ENCODE data around the gene PNMA8C.
A peak's percentile ranks its signal among the peaks of the same experiment; 100 is the strongest.

PNMA8C gene

GRCh38 chr19:46428239-46429135 is at the start of gene PNMA8C:
Gene PNMA8C (minus strand): TSS chr19:46428936. CDS start chr19:46428359, 577 bp downstream.
- TF ChIP-seq POLR2AphosphoS5 (IDR thresholded peaks at IDR 0.05; ENCODE audit: borderline replicate concordance, low read depth, low read length) (no peak), FOXP2 (optimal IDR thresholded peaks at IDR 0.05; ENCODE audit: control extremely low read depth, extremely low read length, insufficient read depth) (no peak), EZH2 (IDR thresholded peaks at IDR 0.05) (no peak)
- H3K9ac ChIP-seq (ENCODE audit: insufficient read length), result no peak within 1 kb of the TSS
- peak within 1 kb of the TSS; percentile 98 for H3K27ac ChIP-seq
- peak within 1 kb of the TSS; percentile 57 for H3K4me3 ChIP-seq
- no peak for DNase-seq (ENCODE audit: low read depth, low spot score)
- H3K36me3 ChIP-seq (ENCODE audit: insufficient read depth, low read length), result no peaks in the 10 kb centered on the region
- H3K9me3 ChIP-seq (ENCODE audit: low read depth, low read length), result no peaks in the 10 kb centered on the region

GRCh38 chr19:46475986-46476385 is 47.2 kb upstream of the PNMA8C start:
- H3K9ac ChIP-seq (ENCODE audit: insufficient read length), result no peak overlapping the region
- DNase-seq (ENCODE audit: low read depth, low spot score), result no peak

GRCh38 chr19:46474211-46474610 is 45.5 kb upstream of the PNMA8C start:
- no peaks in the 10 kb centered on the region for H3K9me3 ChIP-seq (ENCODE audit: low read depth, low read length)
- no peak for DNase-seq (ENCODE audit: low read depth, low spot score)

More at GRCh38 chr19:46475986-46476385, 47.2 kb upstream of the PNMA8C start:
- H3K27ac ChIP-seq, result no peak overlapping the region
- TF ChIP-seq FOXP2 (optimal IDR thresholded peaks at IDR 0.05; ENCODE audit: control extremely low read depth, extremely low read length, insufficient read depth) (no peak), POLR2AphosphoS5 (IDR thresholded peaks at IDR 0.05; ENCODE audit: borderline replicate concordance, low read depth, low read length) (no peak), EZH2 (IDR thresholded peaks at IDR 0.05) (no peak)
- H3K4me3 ChIP-seq, result no peak overlapping the region
- no peaks in the 10 kb centered on the region for H3K36me3 ChIP-seq (ENCODE audit: insufficient read depth, low read length)
- H3K9me3 ChIP-seq (ENCODE audit: low read depth, low read length), result no peaks in the 10 kb centered on the region

GRCh38 chr19:46472592-46472991 is 43.9 kb upstream of the PNMA8C start:
- DNase-seq (ENCODE audit: low read depth, low spot score), result no peak
- TF ChIP-seq EZH2 (IDR thresholded peaks at IDR 0.05) (no peak), FOXP2 (optimal IDR thresholded peaks at IDR 0.05; ENCODE audit: control extremely low read depth, extremely low read length, insufficient read depth) (no peak), POLR2AphosphoS5 (IDR thresholded peaks at IDR 0.05; ENCODE audit: borderline replicate concordance, low read depth, low read length) (no peak)
- H3K36me3 ChIP-seq (ENCODE audit: insufficient read depth, low read length), result no peaks in the 10 kb centered on the region; the same call in 1 of the 2 replicates
- no peak overlapping the region for H3K4me3 ChIP-seq
- H3K27ac ChIP-seq, result no peak overlapping the region
- H3K9ac ChIP-seq (ENCODE audit: insufficient read length), result no peak overlapping the region
- H3K9me3 ChIP-seq (ENCODE audit: low read depth, low read length), result no peaks in the 10 kb centered on the region

More at GRCh38 chr19:46474211-46474610, 45.5 kb upstream of the PNMA8C start:
- H3K27ac ChIP-seq, result no peak overlapping the region
- no peaks in the 10 kb centered on the region; the same call in 1 of the 2 replicates for H3K36me3 ChIP-seq (ENCODE audit: insufficient read depth, low read length)
- H3K4me3 ChIP-seq, result no peak overlapping the region
- no peak overlapping the region for H3K9ac ChIP-seq (ENCODE audit: insufficient read length)
- TF ChIP-seq POLR2AphosphoS5 (IDR thresholded peaks at IDR 0.05; ENCODE audit: borderline replicate concordance, low read depth, low read length), result no peak
- TF ChIP-seq EZH2 (IDR thresholded peaks at IDR 0.05), result no peak
- TF ChIP-seq FOXP2 (optimal IDR thresholded peaks at IDR 0.05; ENCODE audit: control extremely low read depth, extremely low read length, insufficient read depth), result no peak

- Histone ChIP-seq H3K36me3 (ENCODE audit: insufficient read depth, low read length) (no peaks in the 10 kb centered on the region; the same call in 1 of the 2 replicates), H3K4me3 (peak overlapping the region; percentile 91), H3K9ac (ENCODE audit: insufficient read length) (no peak overlapping the region), H3K9me3 (ENCODE audit: low read depth, low read length) (no peaks in the 10 kb centered on the region), H3K27ac (no peak overlapping the region)
- TF ChIP-seq FOXP2 (optimal IDR thresholded peaks at IDR 0.05; ENCODE audit: control extremely low read depth, extremely low read length, insufficient read depth), result no peak
- TF ChIP-seq EZH2 (IDR thresholded peaks at IDR 0.05), result no peak
- TF ChIP-seq POLR2AphosphoS5 (IDR thresholded peaks at IDR 0.05; ENCODE audit: borderline replicate concordance, low read depth, low read length), result no peak
- no peak for DNase-seq (ENCODE audit: low read depth, low spot score)
These were observed 43.2 kb upstream of the PNMA8C start for GRCh38 chr19:46471811-46472543.

GRCh38 chr19:46471116-46471733 is 42.5 kb upstream of the PNMA8C start, which contains the start of gene PNMA8A:
Gene PNMA8A (minus strand): TSS chr19:46471563. CDS start chr19:46471035, 528 bp downstream.
- TF ChIP-seq POLR2AphosphoS5 (IDR thresholded peaks at IDR 0.05; ENCODE audit: borderline replicate concordance, low read depth, low read length) (peak; percentile 78), EZH2 (IDR thresholded peaks at IDR 0.05) (no peak)
- no peaks in the 10 kb centered on the region for H3K9me3 ChIP-seq (ENCODE audit: low read depth, low read length)
- no peak for DNase-seq (ENCODE audit: low read depth, low spot score)
- H3K36me3 ChIP-seq (ENCODE audit: insufficient read depth, low read length), result no peaks in the 10 kb centered on the region; the same call in 1 of the 2 replicates
- H3K4me3 ChIP-seq, result peak within 1 kb of the TSS; percentile 91
- H3K27ac ChIP-seq, result no peak within 1 kb of the TSS
- peak within 1 kb of the TSS; percentile 73 for H3K9ac ChIP-seq (ENCODE audit: insufficient read length)

- no peak overlapping the region for H3K27ac ChIP-seq
- TF ChIP-seq FOXP2 (optimal IDR thresholded peaks at IDR 0.05; ENCODE audit: control extremely low read depth, extremely low read length, insufficient read depth) (no peak), EZH2 (IDR thresholded peaks at IDR 0.05) (no peak), POLR2AphosphoS5 (IDR thresholded peaks at IDR 0.05; ENCODE audit: borderline replicate concordance, low read depth, low read length) (no peak)
- no peak for DNase-seq (ENCODE audit: low read depth, low spot score)
- H3K9me3 ChIP-seq (ENCODE audit: low read depth, low read length), result no peaks in the 10 kb centered on the region
- no peaks in the 10 kb centered on the region; the same call in 1 of the 2 replicates for H3K36me3 ChIP-seq (ENCODE audit: insufficient read depth, low read length)
- no peak overlapping the region for H3K9ac ChIP-seq (ENCODE audit: insufficient read length)
- peak overlapping the region; percentile 91 for H3K4me3 ChIP-seq
These were observed 41.6 kb upstream of the PNMA8C start for GRCh38 chr19:46470376-46470775.
